ENCODE measurements around the gene TADA1.
"Not testable (repeated sequence)": the region's sequence is repeated elsewhere in the genome, so short reads cannot be mapped to it uniquely, and the experiment has no call there.

TADA1 gene

GRCh38 chr1:166840309-166841274 is 35.5 kb downstream of the TADA1 start:
- DNase-seq, result no peak

GRCh38 chr1:166839600-166840308 is 36.3 kb downstream of the TADA1 start:
- DNase-seq, result peak; percentile 10 to 43

- DNase-seq, result peak; percentile 56 to 75
Observed at GRCh38 chr1:166838766-166839599, 37.1 kb downstream of the TADA1 start, which contains the start of gene POGK. POGK (plus strand) TSS chr1:166839475; CDS start chr1:166840957, 1,482 bp downstream.

- no peak for DNase-seq
Observed at GRCh38 chr1:166836733-166837132, 39.3 kb downstream of the TADA1 start.

GRCh38 chr1:166829762-166830161 is 46.3 kb downstream of the TADA1 start:
- not testable (repeated sequence) for DNase-seq

GRCh38 chr1:166827426-166827825 is 48.6 kb downstream of the TADA1 start:
- no peak for DNase-seq

- DNase-seq, result no peak
Observed at GRCh38 chr1:166822385-166822784, 53.7 kb downstream of the TADA1 start.

DNA sequence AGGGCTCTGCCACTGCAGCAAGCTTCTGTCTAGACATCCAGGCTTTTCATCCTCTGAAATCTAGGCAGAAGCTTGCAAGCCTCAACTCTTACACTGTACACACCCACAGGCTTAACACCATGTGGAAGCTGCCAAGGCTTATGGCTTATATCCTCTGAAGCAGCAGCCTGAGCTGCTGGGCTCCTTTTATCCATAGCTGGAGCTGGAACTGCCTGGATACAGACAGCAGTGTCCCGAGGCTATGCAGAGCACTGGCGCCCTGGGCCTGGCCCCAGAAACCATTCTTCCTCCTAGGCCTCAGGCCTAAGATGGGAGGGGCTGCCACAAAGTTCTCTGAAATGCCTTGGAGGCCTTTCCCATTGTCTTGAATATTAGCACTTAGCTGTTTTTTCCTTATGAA is 56.1 kb downstream of the TADA1 start:
- DNase-seq, result no peak

DNA sequence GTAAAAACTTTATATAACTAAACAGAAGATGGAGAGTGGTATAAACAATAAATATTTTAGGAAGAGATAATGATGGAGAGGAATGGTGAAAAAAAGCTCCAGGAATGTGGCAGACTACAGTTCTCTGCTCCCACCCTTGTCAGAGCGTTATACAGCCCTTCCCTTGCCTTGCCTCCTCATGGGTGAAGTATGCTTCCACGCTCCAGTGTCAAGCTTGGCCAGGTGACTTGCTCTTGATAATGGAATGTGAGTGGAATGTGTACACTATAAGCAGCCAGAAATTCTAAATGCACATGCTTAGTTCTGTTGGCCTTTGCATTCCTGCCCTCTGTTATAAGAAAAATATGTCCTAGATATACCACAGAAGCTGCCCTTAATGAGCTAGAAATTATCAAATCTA is 61.5 kb downstream of the TADA1 start:
- DNase-seq, result no peak

- peak; percentile 55 to 94 for DNase-seq
Observed at GRCh38 chr1:166813508-166814223, 62.4 kb downstream of the TADA1 start.

- DNase-seq, result no peak
Observed at GRCh38 chr1:166811691-166812090, 64.4 kb downstream of the TADA1 start.

DNA sequence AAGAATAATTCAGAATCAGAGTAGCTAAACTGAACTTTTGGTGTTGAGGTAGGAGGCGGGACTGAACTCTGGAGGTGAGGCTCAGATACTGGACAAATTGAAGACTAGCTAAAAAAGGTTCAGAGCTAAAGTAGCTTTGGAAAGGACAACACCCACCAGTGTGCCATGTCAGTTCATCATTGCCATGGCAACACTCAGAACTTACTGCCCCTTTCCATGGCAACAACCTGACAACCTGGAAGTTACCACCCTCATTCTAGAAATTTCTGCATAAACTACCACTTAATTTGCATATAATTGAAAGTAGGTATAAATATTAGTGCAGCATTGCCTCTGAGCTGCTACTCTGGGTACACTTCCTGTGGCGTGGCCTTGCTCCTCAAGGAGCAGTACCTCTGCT is 67.1 kb downstream of the TADA1 start:
- DNase-seq, result no peak

Measured in NCI-H524 (cell line).